Aorta (tissue), 5 donors: ENCODE measurements around the gene COMMD1. TPM values are rescaled to one million over a fixed set of nuclear protein-coding genes. Genes with fewer than 3 reads are reported as not detected.

ENCODE experiments used
- ATAC-seq: fragments of 200-7000 bp; cut with Tn5 transposase; one replicate; pipeline ENCODE4 v1.9.1; 2022; ENCODE audit warnings: moderate library complexity; ENCODE audit not compliant: low FRiP score
- DNase-seq, 2 donors: peaks; one replicate each; pipeline ENCODE4 v3.0.0-alpha.2; 2020
- H3K27ac ChIP-seq, 2 donors: one replicate each; pipeline ENCODE4 v1.5.1; 2013; ENCODE audit warnings: low read length in 2 of 2, mild to moderate bottlenecking in 2 of 2, moderate library complexity in 2 of 2, control low read depth in 1 of 2, inconsistent platforms in 1 of 2, low read depth in 1 of 2
- H3K27me3 ChIP-seq, 2 donors: one replicate each; pipeline ENCODE4 v1.6.1; 2013; ENCODE audit warnings: control low read depth in 1 of 2, low read length in 1 of 2, mild to moderate bottlenecking in 1 of 2, moderate library complexity in 1 of 2; ENCODE audit not compliant: insufficient read depth in 2 of 2, control insufficient read depth in 1 of 2
- H3K36me3 ChIP-seq, 2 donors: one replicate each; pipeline ENCODE4 v1.6.1; 2013; ENCODE audit warnings: control low read depth in 1 of 2, low read length in 1 of 2, mild to moderate bottlenecking in 1 of 2; ENCODE audit not compliant: insufficient read depth in 2 of 2, control insufficient read depth in 1 of 2
- H3K4me1 ChIP-seq, 2 donors: one replicate each; pipeline ENCODE4 v1.6.1; 2013; ENCODE audit warnings: low read length in 2 of 2, control low read depth in 1 of 2, mild to moderate bottlenecking in 1 of 2, moderate library complexity in 1 of 2; ENCODE audit not compliant: insufficient read depth in 2 of 2, control insufficient read depth in 1 of 2
- H3K4me3 ChIP-seq, 2 donors: one replicate each; pipeline ENCODE4 v1.5.1; 2013; ENCODE audit warnings: low read length in 2 of 2, control low read depth in 1 of 2, mild to moderate bottlenecking in 1 of 2
- H3K9me3 ChIP-seq: one replicate; pipeline ENCODE4 v1.6.1; 2013; ENCODE audit warnings: mild to moderate bottlenecking, low read length; ENCODE audit not compliant: control insufficient read depth
- WGBS, 2 donors: extraction: QIAGEN DNeasy Blood & Tissue Kit; methylation state at CpG; one replicate each; pipeline ENCODE4 v1.1.7; 2013; 5-methylcytosine and 5-hydroxymethylcytosine counted together
- intact Hi-C, 2 donors: fragments of 100-400 bp; cut with DNase I; formaldehyde crosslinking; loops; one replicate each; pipeline versions ENCODE4 v1.14.2 to v1.15.0; 2022
- polyA plus RNA-seq, 2 donors: library from polyadenylated mRNA; stranded (reverse); fragments of 200-250 nt; gene quantifications; one replicate each; pipeline ENCODE4 v1.2.3, GENCODE V29; 2013
- total RNA-seq, 2 donors: library from RNA; stranded (reverse); fragmentation: NEBNext Ultra II Directional; extraction: Animal tissue kit (Norgen Biotek cat#: 25700); gene quantifications; one replicate each; pipeline ENCODE4 v1.2.1, GENCODE V29; 2021
- donor health status: healthy with polysubstance abuse.
- donor health status: Bipolar disorder and iron deficiency.
- donor health status: DM: no; HTN: no; CAD: no.
- donor health status: DM: no; HTN: no; CAD: no.
- donor health status: DM: yes; HTN: yes; CAD: no.

COMMD1 gene
- total and polyA plus RNA-seq, 4 donors: 38.1 to 70.2 (median 49.3) TPM

- DNase-seq: no peak
- Histone ChIP-seq H3K36me3 (no peaks in the 10 kb centered on the region), H3K9me3 (no peaks in the 10 kb centered on the region), H3K27ac (no peak overlapping the region), H3K27me3 (no peaks in the 10 kb centered on the region), H3K4me1 (no peaks in the 10 kb centered on the region), H3K4me3 (no peak overlapping the region)
- intact Hi-C loops: loop anchor here (5.0 to 10.0 kb wide), 3 partner anchors 86 to 284 kb away; partner anchors contain the start of gene B3GNT2 (in 2 of the 2)
- WGBS, 2 donors: 93% methylated on average over 3 of the region's 3 CpGs
- no peak for ATAC-seq
Observed at GRCh38 chr2:62010632-62011256, 105.3 kb downstream of the COMMD1 start.

GRCh38 chr2:62013641-62014040, 108.2 kb downstream of the COMMD1 start:
- Histone ChIP-seq H3K9me3 (no peaks in the 10 kb centered on the region), H3K4me1 (no peaks in the 10 kb centered on the region), H3K36me3 (no peaks in the 10 kb centered on the region), H3K27ac (no peak overlapping the region), H3K4me3 (no peak overlapping the region), H3K27me3 (no peaks in the 10 kb centered on the region)
- intact Hi-C loops: loop anchor here (5.0 to 10.0 kb wide), 3 partner anchors 89 to 281 kb away; partner anchors contain the start of gene B3GNT2 (in 2 of the 2)
- ATAC-seq (no peak), DNase-seq (no peak)

- H3K9me3 ChIP-seq: no peaks in the 10 kb centered on the region
- H3K27ac ChIP-seq: peak overlapping the region in 1 of 2 donors; percentile 36
- H3K36me3 ChIP-seq: no peaks in the 10 kb centered on the region
- peak; percentile 80 for DNase-seq
- WGBS, 2 donors: 4% methylated on average over 2 of the region's 2 CpGs
- no peak overlapping the region for H3K4me3 ChIP-seq
- intact Hi-C loops: loop anchor here (5.0 to 10.0 kb wide), 3 partner anchors 89 to 281 kb away; partner anchors contain the start of gene B3GNT2 (in 2 of the 2)
- peak; percentile 95 for ATAC-seq
- no peaks in the 10 kb centered on the region for H3K4me1 ChIP-seq
- H3K27me3 ChIP-seq: no peaks in the 10 kb centered on the region
Observed at GRCh38 chr2:62014102-62014501, 108.6 kb downstream of the COMMD1 start.

- no peaks in the 10 kb centered on the region for H3K27me3 ChIP-seq
- ATAC-seq (no peak), DNase-seq (no peak)
- no peak overlapping the region for H3K27ac ChIP-seq
- no peaks in the 10 kb centered on the region for H3K9me3 ChIP-seq
- H3K4me3 ChIP-seq: no peak overlapping the region
- H3K36me3 ChIP-seq: no peaks in the 10 kb centered on the region
- intact Hi-C loops: loop anchor here in 1 of 2 donors (10.0 kb wide), 2 partner anchors 92 to 278 kb away; no protein-coding TSS in a partner anchor
- 96 to 97% methylated on average over 1 of the region's 1 CpG for WGBS, 2 donors
- no peaks in the 10 kb centered on the region for H3K4me1 ChIP-seq
Observed at GRCh38 chr2:62016957-62017356, 111.5 kb downstream of the COMMD1 start.

GRCh38 chr2:62029910-62030309, 124.4 kb downstream of the COMMD1 start:
- no peak overlapping the region for H3K27ac ChIP-seq
- no peak overlapping the region for H3K4me3 ChIP-seq
- no peak for DNase-seq
- no peaks in the 10 kb centered on the region for H3K36me3 ChIP-seq
- no peak for ATAC-seq
- intact Hi-C loops: no loop called here
- H3K4me1 ChIP-seq: no peaks in the 10 kb centered on the region
- H3K9me3 ChIP-seq: no peaks in the 10 kb centered on the region
- WGBS, 2 donors: 96% methylated on average over 3 of the region's 3 CpGs
- H3K27me3 ChIP-seq: no peaks in the 10 kb centered on the region

GRCh38 chr2:62030902-62031301, 125.4 kb downstream of the COMMD1 start:
- no peaks in the 10 kb centered on the region for H3K36me3 ChIP-seq
- H3K4me3 ChIP-seq: no peak overlapping the region
- intact Hi-C loops: no loop called here
- no peaks in the 10 kb centered on the region for H3K9me3 ChIP-seq
- no peaks in the 10 kb centered on the region for H3K27me3 ChIP-seq
- H3K4me1 ChIP-seq: no peaks in the 10 kb centered on the region
- no peak for ATAC-seq
- no peak for DNase-seq
- no peak overlapping the region for H3K27ac ChIP-seq

- 98 to 100% methylated on average over 5 of the region's 5 CpGs for WGBS, 2 donors
- no peak for DNase-seq
- no peaks in the 10 kb centered on the region for H3K9me3 ChIP-seq
- H3K27ac ChIP-seq: no peak overlapping the region
- H3K27me3 ChIP-seq: no peaks in the 10 kb centered on the region
- H3K4me3 ChIP-seq: no peak overlapping the region
- intact Hi-C loops: no loop called here
- no peaks in the 10 kb centered on the region for H3K36me3 ChIP-seq
- no peaks in the 10 kb centered on the region for H3K4me1 ChIP-seq
- no peak for ATAC-seq
Observed at GRCh38 chr2:62032096-62032495, 126.6 kb downstream of the COMMD1 start.

GRCh38 chr2:62034715-62035114, 129.2 kb downstream of the COMMD1 start:
- DNase-seq: no peak
- Histone ChIP-seq H3K4me3 (no peak overlapping the region), H3K36me3 (no peaks in the 10 kb centered on the region), H3K27me3 (no peaks in the 10 kb centered on the region), H3K9me3 (no peaks in the 10 kb centered on the region), H3K4me1 (peaks cover 0 to 3% of the 10 kb centered on the region in 2 donors), H3K27ac (no peak overlapping the region)
- no peak for ATAC-seq
- intact Hi-C loops: no loop called here

- 98 to 100% methylated on average over 1 of the region's 1 CpG for WGBS, 2 donors
- Histone ChIP-seq H3K36me3 (no peaks in the 10 kb centered on the region), H3K27ac (no peak overlapping the region), H3K4me3 (no peak overlapping the region), H3K9me3 (no peaks in the 10 kb centered on the region), H3K27me3 (no peaks in the 10 kb centered on the region), H3K4me1 (peaks cover 0 to 3% of the 10 kb centered on the region in 2 donors)
- ATAC-seq (no peak), DNase-seq (no peak)
- intact Hi-C loops: no loop called here
Observed at GRCh38 chr2:62036229-62036628, 130.8 kb downstream of the COMMD1 start.
